ENCODE measurements around the gene MPDU1. TPM values are rescaled to one million over a fixed set of nuclear protein-coding genes. Genes with fewer than 3 reads are reported as not detected.

The MPDU1 gene
- total and polyA plus RNA-seq, 2 donors: 40.2 to 40.4 TPM

DNA sequence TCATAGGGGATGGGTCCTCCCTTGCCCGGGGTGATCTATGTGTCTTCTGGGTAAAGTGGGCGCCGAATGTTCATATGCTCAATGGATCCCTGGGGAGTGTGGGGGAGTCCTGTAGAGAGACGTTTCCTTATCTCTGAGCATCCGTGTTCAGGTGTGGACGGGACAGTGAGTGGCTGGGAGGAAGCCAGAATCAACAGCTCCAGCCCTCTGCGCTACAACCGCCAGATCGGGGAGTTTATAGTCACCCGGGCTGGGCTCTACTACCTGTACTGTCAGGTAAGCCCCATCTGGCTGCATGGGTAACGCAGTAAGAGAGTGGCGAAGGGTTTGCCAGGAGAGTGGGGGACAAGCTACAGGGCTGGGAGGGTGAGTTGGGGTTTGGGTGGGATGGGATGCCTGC lies 27.0 kb upstream of the MPDU1 start:
- no peak overlapping the region for H3K4me3 ChIP-seq (ENCODE audit: low read depth, low read length)
- DNase-seq (ENCODE audit: extremely low spot score): no peak
- H3K4me1 ChIP-seq (ENCODE audit: insufficient read depth): no peaks in the 10 kb centered on the region
- WGBS: 87% methylated on average over 12 of the region's 12 CpGs
- H3K27ac ChIP-seq (ENCODE audit: low read depth): no peak overlapping the region
- no peaks in the 10 kb centered on the region for H3K36me3 ChIP-seq (ENCODE audit: insufficient read depth)

DNA sequence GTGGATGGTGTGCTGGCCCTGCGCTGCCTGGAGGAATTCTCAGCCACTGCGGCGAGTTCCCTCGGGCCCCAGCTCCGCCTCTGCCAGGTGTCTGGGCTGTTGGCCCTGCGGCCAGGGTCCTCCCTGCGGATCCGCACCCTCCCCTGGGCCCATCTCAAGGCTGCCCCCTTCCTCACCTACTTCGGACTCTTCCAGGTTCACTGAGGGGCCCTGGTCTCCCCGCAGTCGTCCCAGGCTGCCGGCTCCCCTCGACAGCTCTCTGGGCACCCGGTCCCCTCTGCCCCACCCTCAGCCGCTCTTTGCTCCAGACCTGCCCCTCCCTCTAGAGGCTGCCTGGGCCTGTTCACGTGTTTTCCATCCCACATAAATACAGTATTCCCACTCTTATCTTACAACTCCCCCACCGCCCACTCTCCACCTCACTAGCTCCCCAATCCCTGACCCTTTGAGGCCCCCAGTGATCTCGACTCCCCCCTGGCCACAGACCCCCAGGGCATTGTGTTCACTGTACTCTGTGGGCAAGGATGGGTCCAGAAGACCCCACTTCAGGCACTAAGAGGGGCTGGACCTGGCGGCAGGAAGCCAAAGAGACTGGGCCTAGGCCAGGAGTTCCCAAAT lies 26.4 kb upstream of the MPDU1 start:
- DNase-seq (ENCODE audit: extremely low spot score): no peak
- Histone ChIP-seq H3K27ac (ENCODE audit: low read depth) (peak overlapping the region; percentile 87), H3K4me1 (ENCODE audit: insufficient read depth) (no peaks in the 10 kb centered on the region), H3K36me3 (ENCODE audit: insufficient read depth) (no peaks in the 10 kb centered on the region), H3K4me3 (ENCODE audit: low read depth, low read length) (no peak overlapping the region)
- 51% methylated on average over 19 of the region's 19 CpGs for WGBS

DNA sequence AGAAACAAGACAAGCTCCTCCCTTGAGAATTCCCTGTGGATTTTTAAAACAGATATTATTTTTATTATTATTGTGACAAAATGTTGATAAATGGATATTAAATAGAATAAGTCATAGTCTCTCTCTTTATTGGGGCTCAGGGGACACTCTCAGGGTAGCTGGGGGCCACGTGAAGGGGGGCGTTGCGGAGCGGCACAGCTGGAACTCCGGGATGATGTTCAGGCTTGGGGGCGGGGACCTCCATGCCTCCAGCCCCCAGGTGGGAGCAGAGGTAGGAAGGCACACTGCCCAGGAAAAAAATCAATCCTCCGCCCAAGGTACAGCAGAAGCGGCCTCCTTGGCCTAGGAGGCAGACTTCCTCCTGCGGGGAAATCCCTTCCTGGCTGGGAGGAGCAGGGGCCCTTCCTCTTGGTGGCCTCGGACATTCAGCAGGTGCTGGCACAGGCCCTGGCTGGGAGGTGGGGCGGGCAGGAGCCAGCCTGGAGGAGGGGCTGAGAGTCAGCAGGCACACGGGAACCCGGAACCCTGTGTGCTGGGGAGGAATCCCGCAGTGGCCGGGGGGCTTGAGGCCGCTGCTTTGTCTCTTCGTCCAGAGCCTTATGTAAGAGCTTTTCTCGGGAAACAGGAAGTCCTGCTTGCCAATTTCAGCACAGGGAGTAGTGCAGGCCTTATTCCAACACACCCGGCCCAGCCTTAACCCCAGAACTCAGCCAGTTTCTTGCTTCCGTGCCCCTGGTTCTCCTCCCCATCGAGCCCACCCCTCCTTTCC lies 25.7 kb upstream of the MPDU1 start:
- no peak overlapping the region for H3K4me3 ChIP-seq (ENCODE audit: low read depth, low read length)
- H3K4me1 ChIP-seq (ENCODE audit: insufficient read depth): no peaks in the 10 kb centered on the region
- no peaks in the 10 kb centered on the region for H3K36me3 ChIP-seq (ENCODE audit: insufficient read depth)
- WGBS: 12% methylated on average over 21 of the region's 21 CpGs
- DNase-seq (ENCODE audit: extremely low spot score): no peak
- H3K27ac ChIP-seq (ENCODE audit: low read depth): peak overlapping the region; percentile 87

DNA sequence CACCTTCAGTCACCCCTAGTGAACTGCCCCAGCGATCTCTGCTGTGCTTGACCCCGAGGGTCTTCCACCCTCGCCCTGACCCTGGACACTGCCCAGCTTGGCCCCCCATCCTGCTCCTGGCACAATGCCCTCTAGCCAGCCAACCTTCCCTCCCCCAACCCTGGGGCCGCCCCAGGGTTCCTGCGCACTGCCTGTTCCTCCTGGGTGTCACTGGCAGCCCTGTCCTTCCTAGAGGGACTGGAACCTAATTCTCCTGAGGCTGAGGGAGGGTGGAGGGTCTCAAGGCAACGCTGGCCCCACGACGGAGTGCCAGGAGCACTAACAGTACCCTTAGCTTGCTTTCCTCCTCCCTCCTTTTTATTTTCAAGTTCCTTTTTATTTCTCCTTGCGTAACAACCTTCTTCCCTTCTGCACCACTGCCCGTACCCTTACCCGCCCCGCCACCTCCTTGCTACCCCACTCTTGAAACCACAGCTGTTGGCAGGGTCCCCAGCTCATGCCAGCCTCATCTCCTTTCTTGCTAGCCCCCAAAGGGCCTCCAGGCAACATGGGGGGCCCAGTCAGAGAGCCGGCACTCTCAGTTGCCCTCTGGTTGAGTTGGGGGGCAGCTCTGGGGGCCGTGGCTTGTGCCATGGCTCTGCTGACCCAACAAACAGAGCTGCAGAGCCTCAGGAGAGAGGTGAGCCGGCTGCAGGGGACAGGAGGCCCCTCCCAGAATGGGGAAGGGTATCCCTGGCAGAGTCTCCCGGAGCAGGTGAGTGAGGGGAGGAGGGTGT lies 24.9 kb upstream of the MPDU1 start, which contains the start of gene TNFSF13:
Gene TNFSF13, plus strand, starts transcription at position 207 of the 776 bp plus-strand sequence. Its CDS starts 290 bp downstream, at position 497.
- H3K4me3 ChIP-seq (ENCODE audit: low read depth, low read length): no peak within 1 kb of the TSS
- WGBS: 47% methylated on average over 16 of the region's 16 CpGs

DNA sequence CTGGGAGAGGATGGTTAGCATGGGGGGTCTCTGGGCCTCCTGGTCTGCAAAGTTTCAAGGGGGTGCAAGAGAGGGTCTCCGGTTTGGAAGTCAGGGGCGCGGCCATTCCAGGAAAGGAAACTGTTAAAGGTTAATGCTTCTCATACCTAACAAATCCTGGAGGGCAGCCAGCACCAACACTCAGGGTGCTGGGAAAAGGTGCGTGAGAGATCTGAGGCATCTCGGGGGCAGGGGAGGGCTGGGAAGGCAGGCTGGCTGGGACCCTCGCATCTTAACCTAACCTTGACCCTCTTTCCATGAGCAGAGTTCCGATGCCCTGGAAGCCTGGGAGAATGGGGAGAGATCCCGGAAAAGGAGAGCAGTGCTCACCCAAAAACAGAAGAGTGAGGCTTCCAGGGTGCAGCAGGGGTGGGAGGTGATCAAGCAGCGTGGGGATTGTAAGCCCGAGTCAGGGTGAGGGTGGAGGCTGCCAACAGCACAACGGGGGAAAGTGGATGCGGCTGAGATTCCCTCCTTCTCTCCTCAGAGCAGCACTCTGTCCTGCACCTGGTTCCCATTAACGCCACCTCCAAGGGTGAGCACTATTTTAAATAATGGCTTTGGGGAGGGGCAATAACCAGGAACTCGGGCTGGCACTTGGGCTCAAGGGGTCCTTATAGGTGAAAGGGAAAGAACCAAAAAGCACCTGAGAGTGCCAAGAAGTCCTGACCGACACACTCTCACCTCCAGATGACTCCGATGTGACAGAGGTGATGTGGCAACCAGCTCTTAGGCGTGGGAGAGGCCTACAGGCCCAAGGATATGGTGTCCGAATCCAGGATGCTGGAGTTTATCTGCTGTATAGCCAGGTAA lies 24.1 kb upstream of the MPDU1 start:
- DNase-seq (ENCODE audit: extremely low spot score): no peak
- Histone ChIP-seq H3K4me3 (ENCODE audit: low read depth, low read length) (no peak overlapping the region), H3K4me1 (ENCODE audit: insufficient read depth) (no peaks in the 10 kb centered on the region), H3K36me3 (ENCODE audit: insufficient read depth) (no peaks in the 10 kb centered on the region), H3K27ac (ENCODE audit: low read depth) (no peak overlapping the region)
- WGBS: 79% methylated on average over 18 of the region's 18 CpGs

More for the DNA sequence above, 24.9 kb upstream of the MPDU1 start, which contains the start of gene TNFSF13:
- peak within 1 kb of the TSS; percentile 87 for H3K27ac ChIP-seq (ENCODE audit: low read depth)
- H3K4me1 ChIP-seq (ENCODE audit: insufficient read depth): no peaks in the 10 kb centered on the region
- H3K36me3 ChIP-seq (ENCODE audit: insufficient read depth): no peaks in the 10 kb centered on the region
- DNase-seq (ENCODE audit: extremely low spot score): no peak

DNA sequence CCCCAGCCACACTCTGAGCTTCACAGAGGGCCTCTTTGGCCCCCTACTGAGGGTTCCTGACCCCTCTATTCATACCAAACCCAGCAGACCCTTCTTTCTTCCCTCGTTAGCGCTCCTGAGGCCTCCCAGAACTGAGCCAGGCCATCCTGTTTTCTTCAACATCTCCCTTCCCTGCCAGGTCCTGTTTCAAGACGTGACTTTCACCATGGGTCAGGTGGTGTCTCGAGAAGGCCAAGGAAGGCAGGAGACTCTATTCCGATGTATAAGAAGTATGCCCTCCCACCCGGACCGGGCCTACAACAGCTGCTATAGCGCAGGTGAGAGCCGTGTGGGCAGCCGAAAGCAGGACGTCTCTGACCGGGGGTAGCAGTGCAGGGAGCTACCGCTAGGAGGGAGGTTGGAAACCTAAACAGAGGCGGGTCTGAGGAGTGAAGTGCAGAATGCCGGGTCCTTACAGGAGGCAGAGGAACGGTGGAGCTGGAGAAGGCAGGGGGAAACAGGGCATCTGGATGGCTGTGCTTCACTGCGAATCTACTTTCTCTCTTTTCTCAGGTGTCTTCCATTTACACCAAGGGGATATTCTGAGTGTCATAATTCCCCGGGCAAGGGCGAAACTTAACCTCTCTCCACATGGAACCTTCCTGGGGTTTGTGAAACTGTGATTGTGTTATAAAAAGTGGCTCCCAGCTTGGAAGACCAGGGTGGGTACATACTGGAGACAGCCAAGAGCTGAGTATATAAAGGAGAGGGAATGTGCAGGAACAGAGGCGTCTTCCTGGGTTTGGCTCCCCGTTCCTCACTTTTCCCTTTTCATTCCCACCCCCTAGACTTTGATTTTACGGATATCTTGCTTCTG lies 23.3 kb upstream of the MPDU1 start:
- no peak overlapping the region for H3K4me3 ChIP-seq (ENCODE audit: low read depth, low read length)
- no peaks in the 10 kb centered on the region for H3K4me1 ChIP-seq (ENCODE audit: insufficient read depth)
- WGBS: 26% methylated on average over 22 of the region's 22 CpGs

DNA sequence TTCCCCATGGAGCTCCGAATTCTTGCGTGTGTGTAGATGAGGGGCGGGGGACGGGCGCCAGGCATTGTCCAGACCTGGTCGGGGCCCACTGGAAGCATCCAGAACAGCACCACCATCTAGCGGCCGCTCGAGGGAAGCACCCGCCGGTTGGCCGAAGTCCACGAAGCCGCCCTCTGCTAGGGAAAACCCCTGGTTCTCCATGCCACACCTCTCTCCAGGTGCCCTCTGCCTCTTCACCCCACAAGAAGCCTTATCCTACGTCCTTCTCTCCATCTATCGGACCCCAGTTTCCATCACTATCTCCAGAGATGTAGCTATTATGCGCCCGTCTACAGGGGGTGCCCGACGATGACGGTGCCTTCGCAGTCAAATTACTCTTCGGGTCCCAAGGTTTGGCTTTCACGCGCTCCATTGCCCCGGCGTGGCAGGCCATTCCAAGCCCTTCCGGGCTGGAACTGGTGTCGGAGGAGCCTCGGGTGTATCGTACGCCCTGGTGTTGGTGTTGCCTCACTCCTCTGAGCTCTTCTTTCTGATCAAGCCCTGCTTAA lies 22.6 kb upstream of the MPDU1 start:
- H3K36me3 ChIP-seq (ENCODE audit: insufficient read depth): peaks cover 2% of the 10 kb centered on the region
- peak overlapping the region; percentile 84 for H3K4me3 ChIP-seq (ENCODE audit: low read depth, low read length)
- DNase-seq (ENCODE audit: extremely low spot score): no peak
- H3K4me1 ChIP-seq (ENCODE audit: insufficient read depth): no peaks in the 10 kb centered on the region
- peak overlapping the region; percentile 70 for H3K27ac ChIP-seq (ENCODE audit: low read depth)
- WGBS: under 1% methylated on average over 32 of the region's 32 CpGs

More for the DNA sequence above, 23.3 kb upstream of the MPDU1 start:
- Histone ChIP-seq H3K36me3 (ENCODE audit: insufficient read depth) (peaks cover 1% of the 10 kb centered on the region), H3K27ac (ENCODE audit: low read depth) (no peak overlapping the region)
- no peak for DNase-seq (ENCODE audit: extremely low spot score)

DNA sequence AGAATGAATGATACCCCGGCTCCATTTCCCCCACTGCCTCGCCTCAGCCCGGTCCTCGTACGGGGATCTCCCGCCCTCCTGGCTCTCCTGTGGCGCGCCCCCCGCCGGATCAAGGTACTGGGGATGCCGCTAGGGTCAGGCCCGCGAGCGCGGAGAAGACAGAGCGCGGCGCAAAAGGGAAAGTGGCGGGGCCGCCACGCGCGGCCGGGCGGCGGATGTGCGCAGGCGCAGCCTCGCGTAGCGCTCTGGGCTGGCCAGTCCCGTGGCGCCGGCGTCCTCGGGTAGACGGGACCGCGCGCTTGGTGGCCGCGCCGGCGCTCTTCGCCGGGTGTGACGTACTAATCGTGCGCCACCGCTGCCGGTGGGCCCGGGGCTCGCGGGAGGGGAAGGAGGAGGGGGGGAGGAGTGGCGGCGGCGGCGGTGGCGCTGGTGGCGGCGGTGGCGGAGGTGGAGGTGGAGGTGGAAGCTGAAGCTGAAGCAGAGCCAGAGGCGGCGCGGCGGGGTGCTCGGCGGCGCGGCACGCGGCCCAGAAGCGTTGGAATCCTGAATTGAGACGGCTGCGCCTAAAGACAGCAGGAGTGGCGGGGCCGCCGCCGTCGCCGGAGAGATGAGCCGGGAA lies 22.0 kb upstream of the MPDU1 start, which contains the start of gene SENP3:
Gene SENP3, plus strand, starts transcription at position 331 of the 619 bp plus-strand sequence. CDS start 1,158 bp downstream, outside the sequence.
- under 1% methylated on average over 82 of the region's 82 CpGs for WGBS
- no peak for DNase-seq (ENCODE audit: extremely low spot score)
- peaks cover 2% of the 10 kb centered on the region for H3K36me3 ChIP-seq (ENCODE audit: insufficient read depth)
- no peaks in the 10 kb centered on the region for H3K4me1 ChIP-seq (ENCODE audit: insufficient read depth)
- H3K4me3 ChIP-seq (ENCODE audit: low read depth, low read length): peak within 1 kb of the TSS; percentile 84
- H3K27ac ChIP-seq (ENCODE audit: low read depth): peak within 1 kb of the TSS; percentile 76

DNA sequence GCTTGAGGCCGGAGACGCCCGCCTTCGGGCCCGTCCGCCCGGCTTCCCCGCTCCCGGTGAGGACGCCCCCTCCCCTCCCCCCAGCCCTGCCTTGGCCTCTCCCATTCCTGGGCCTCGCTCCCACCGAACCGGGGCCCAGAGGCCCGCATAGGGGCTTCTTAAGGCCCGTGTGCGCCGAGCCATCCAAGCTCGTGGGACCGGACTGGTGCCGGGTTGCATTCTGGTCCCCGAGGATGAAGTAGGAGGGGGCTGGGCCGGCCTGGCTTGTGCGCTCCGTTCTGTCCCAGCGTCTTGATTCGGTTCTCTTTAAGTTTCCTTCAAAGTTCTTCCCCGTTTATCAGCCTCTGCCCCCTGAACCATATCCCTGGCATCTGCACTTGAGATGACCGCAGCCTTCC lies 21.4 kb upstream of the MPDU1 start:
- no peak for DNase-seq (ENCODE audit: extremely low spot score)
- under 1% methylated on average over 28 of the region's 28 CpGs for WGBS
- Histone ChIP-seq H3K4me1 (ENCODE audit: insufficient read depth) (no peaks in the 10 kb centered on the region), H3K4me3 (ENCODE audit: low read depth, low read length) (peak overlapping the region; percentile 84), H3K36me3 (ENCODE audit: insufficient read depth) (peaks cover 2% of the 10 kb centered on the region), H3K27ac (ENCODE audit: low read depth) (peak overlapping the region; percentile 76)

DNA sequence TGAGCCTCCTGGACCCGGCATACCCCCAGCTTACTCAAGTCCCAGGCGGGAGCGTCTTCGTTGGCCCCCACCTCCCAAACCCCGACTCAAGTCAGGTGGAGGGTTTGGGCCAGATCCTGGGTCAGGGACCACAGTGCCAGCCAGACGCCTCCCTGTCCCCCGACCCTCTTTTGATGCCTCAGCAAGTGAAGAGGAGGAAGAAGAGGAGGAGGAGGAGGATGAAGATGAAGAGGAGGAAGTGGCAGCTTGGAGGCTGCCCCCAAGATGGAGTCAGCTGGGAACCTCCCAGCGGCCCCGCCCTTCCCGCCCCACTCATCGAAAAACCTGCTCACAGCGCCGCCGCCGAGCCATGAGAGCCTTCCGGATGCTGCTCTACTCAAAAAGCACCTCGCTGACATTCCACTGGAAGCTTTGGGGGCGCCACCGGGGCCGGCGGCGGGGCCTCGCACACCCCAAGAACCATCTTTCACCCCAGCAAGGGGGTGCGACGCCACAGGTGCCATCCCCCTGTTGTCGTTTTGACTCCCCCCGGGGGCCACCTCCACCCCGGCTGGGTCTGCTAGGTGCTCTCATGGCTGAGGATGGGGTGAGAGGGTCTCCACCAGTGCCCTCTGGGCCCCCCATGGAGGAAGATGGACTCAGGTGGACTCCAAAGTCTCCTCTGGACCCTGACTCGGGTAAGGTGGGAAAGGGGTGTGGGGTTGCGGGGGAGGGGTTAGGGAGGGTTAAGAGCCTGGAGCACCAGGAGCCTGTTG lies 20.4 kb upstream of the MPDU1 start:
- H3K36me3 ChIP-seq (ENCODE audit: insufficient read depth): peaks cover 2% of the 10 kb centered on the region
- WGBS: 90% methylated on average over 30 of the region's 30 CpGs

DNA sequence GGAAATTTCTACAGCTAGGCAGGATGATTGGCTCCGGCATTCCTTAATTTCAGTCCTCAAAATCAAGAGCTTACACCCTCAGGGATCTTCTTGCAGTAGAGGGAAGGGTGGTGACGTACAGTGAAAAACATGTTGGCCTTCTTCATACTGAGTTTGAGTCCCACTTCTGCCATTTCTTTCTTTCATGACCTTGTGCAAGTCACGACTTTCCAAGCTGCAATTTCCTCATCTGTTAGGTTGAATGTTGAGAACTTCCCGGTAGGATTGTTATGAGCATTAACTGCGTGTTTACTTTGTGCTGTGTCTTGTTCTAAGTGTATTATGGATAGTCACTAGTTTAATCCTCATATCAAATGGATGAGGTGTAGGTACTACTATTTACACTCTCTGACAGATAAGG lies 14.1 kb upstream of the MPDU1 start:
- H3K27ac ChIP-seq (ENCODE audit: low read depth): no peak overlapping the region
- no peak for DNase-seq (ENCODE audit: extremely low spot score)
- peaks cover 3% of the 10 kb centered on the region for H3K36me3 ChIP-seq (ENCODE audit: insufficient read depth)
- no peak overlapping the region for H3K4me3 ChIP-seq (ENCODE audit: low read depth, low read length)
- 88% methylated on average over 5 of the region's 5 CpGs for WGBS
- no peaks in the 10 kb centered on the region for H3K4me1 ChIP-seq (ENCODE audit: insufficient read depth)

More for the DNA sequence above, 20.4 kb upstream of the MPDU1 start:
- H3K4me1 ChIP-seq (ENCODE audit: insufficient read depth): no peaks in the 10 kb centered on the region
- H3K27ac ChIP-seq (ENCODE audit: low read depth): no peak overlapping the region
- no peak for DNase-seq (ENCODE audit: extremely low spot score)
- no peak overlapping the region for H3K4me3 ChIP-seq (ENCODE audit: low read depth, low read length)
